SK-N-SH (cell line): ENCODE results near the gene ZNF562. TPM values are rescaled to one million over a fixed set of nuclear protein-coding genes. Genes with fewer than 3 reads are reported as not detected.

Experiments used
- CTCF ChIA-PET: fragments of 300-600, 350-600 bp; formaldehyde crosslinking; extraction: SDS; loops from one replicate; lab custom pipeline; 2021; lab: Yijun Ruan, JAX
- POLR2A ChIA-PET: fragments of 350-600 bp; sonication (Branson Sonifier 250); formaldehyde crosslinking; extraction: SDS; loops from one replicate; lab custom pipeline; 2020; ENCODE audit warnings: antibody characterized with exemption, inconsistent platforms; lab: Yijun Ruan, JAX
- DNase-seq: peaks from one replicate; pipeline ENCODE4 v3.0.0; 2012
- H2AFZ ChIP-seq: fragments of 200-600 bp; sonication (generic); 2 replicates; pipeline ENCODE4 v1.8.1; 2016; ENCODE audit warnings: antibody characterized with exemption, mild to moderate bottlenecking, low read depth
- H3F3A ChIP-seq: fragments of 200-600 bp; sonication (generic); replicated peaks from 2 replicates; pipeline ENCODE3; 2016; ENCODE audit warnings: antibody characterized with exemption, mild to moderate bottlenecking; ENCODE audit not compliant: insufficient read depth
- H3K27ac ChIP-seq, 2 experiments: fragments of 200-500 bp in 1 of 2; fragments of 200-600 bp in 1 of 2; sonication (Bioruptor generic) in 1 of 2; sonication (generic), shearing (Covaris generic) in 1 of 2; 2 replicates each; pipeline versions ENCODE4 v1.5.1 to v1.6.1; 2014 to 2016; ENCODE audit warnings: low read depth in 2 of 2, inconsistent platforms in 1 of 2, low read length in 1 of 2, mild to moderate bottlenecking in 1 of 2, mixed read lengths in 1 of 2
- H3K27me3 ChIP-seq: fragments of 200-600 bp; sonication (generic), shearing (Covaris generic); 2 replicates; pipeline ENCODE4 v1.6.1; 2016; ENCODE audit warnings: mixed run types; ENCODE audit not compliant: insufficient read depth
- H3K36me3 ChIP-seq, 2 experiments: fragments of 200-500 bp in 1 of 2; fragments of 200-600 bp in 1 of 2; sonication (Bioruptor generic) in 1 of 2; sonication (generic) in 1 of 2; replicated peaks in 1 of 2; 2 replicates each; pipeline versions ENCODE3 to v1.5.1; 2014 to 2016; ENCODE audit warnings: low read length in 1 of 2, mild to moderate bottlenecking in 1 of 2; ENCODE audit not compliant: insufficient read depth in 2 of 2, control insufficient read depth in 1 of 2
- H3K4me1 ChIP-seq, 2 experiments: fragments of 200-500 bp in 1 of 2; fragments of 200-600 bp in 1 of 2; sonication (Bioruptor generic) in 1 of 2; sonication (generic), shearing (Covaris generic) in 1 of 2; 2 replicates each; pipeline versions ENCODE4 v1.5.1 to v1.6.1; 2014 to 2016; ENCODE audit warnings: low read depth in 1 of 2, low read length in 1 of 2, mixed run types in 1 of 2; ENCODE audit not compliant: insufficient read depth in 2 of 2, control insufficient read depth in 1 of 2
- H3K4me2 ChIP-seq: fragments of 200-600 bp; sonication (generic), shearing (Covaris generic); 2 replicates; pipeline ENCODE4 v1.6.1; 2017; ENCODE audit warnings: mixed run types
- H3K4me3 ChIP-seq, 2 experiments: fragments of 200-500 bp in 1 of 2; fragments of 200-600 bp in 1 of 2; sonication (Bioruptor generic) in 1 of 2; sonication (generic), shearing (Covaris generic) in 1 of 2; 2 replicates each; pipeline versions ENCODE4 v1.5.1 to v1.8.1; 2014 to 2016; ENCODE audit warnings: low read depth in 2 of 2, inconsistent platforms in 1 of 2, low read length in 1 of 2, mild to moderate bottlenecking in 1 of 2, mixed read lengths in 1 of 2, moderate library complexity in 1 of 2
- H3K79me2 ChIP-seq: fragments of 200-600 bp; sonication (generic); 2 replicates; pipeline ENCODE4 v1.8.1; 2017; ENCODE audit warnings: mild to moderate bottlenecking; ENCODE audit not compliant: insufficient read depth
- H3K9ac ChIP-seq: fragments of 200-600 bp; sonication (generic); 2 replicates; pipeline ENCODE4 v1.6.1; 2017; ENCODE audit warnings: mixed run types
- H3K9me2 ChIP-seq: fragments of 200-600 bp; sonication (generic); 2 replicates; pipeline ENCODE4 v1.6.1; 2017; ENCODE audit warnings: mixed run types
- H3K9me3 ChIP-seq: fragments of 200-600 bp; sonication (generic); 2 replicates; pipeline ENCODE4 v1.6.1; 2017; ENCODE audit warnings: mixed run types, mild to moderate bottlenecking, moderate library complexity
- H4K20me1 ChIP-seq: fragments of 200-600 bp; sonication (generic); 2 replicates; pipeline ENCODE4 v1.6.1; 2017; ENCODE audit warnings: mild to moderate bottlenecking, mixed run types; ENCODE audit not compliant: insufficient read depth
- CHD2 ChIP-seq: fragments of 150-350 bp; IDR thresholded peaks from 2 replicates; pipeline ENCODE4 v1.6.1; 2018; ENCODE audit warnings: low read length; ENCODE audit not compliant: partially characterized antibody
- CTCF ChIP-seq: fragments of 200-600 bp; sonication (generic); IDR thresholded peaks from 2 replicates; pipeline ENCODE4 v1.6.1; 2017; ENCODE audit warnings: antibody characterized with exemption, mild to moderate bottlenecking, moderate library complexity
- EZH2phosphoT487 ChIP-seq: fragments of 200-600 bp; sonication (generic); IDR thresholded peaks from 2 replicates; pipeline ENCODE4 v1.6.1; 2017; ENCODE audit warnings: low read depth, mixed run types, mild to moderate bottlenecking, antibody characterized with exemption, moderate library complexity, borderline replicate concordance
- FOSL2 ChIP-seq: IDR thresholded peaks from 2 replicates; pipeline ENCODE4 v1.4.0; 2012; ENCODE audit warnings: low read depth, mild to moderate bottlenecking, moderate library complexity, borderline replicate concordance
- FOXM1 ChIP-seq: IDR thresholded peaks from 2 replicates; pipeline ENCODE4 v1.4.0; 2012; ENCODE audit warnings: low read depth, mild to moderate bottlenecking
- NRF1 ChIP-seq: IDR thresholded peaks from 2 replicates; pipeline ENCODE4 v1.6.1; 2012; ENCODE audit warnings: low read depth, mild to moderate bottlenecking, low read length
- POLR2AphosphoS5 ChIP-seq: IDR thresholded peaks from 2 replicates; pipeline ENCODE4 v1.6.1; 2012; ENCODE audit warnings: low read depth, low read length
- RAD21 ChIP-seq: IDR thresholded peaks from 2 replicates; pipeline ENCODE4 v1.6.1; 2012; ENCODE audit warnings: mild to moderate bottlenecking, low read length
- RCOR1 ChIP-seq: fragments of 150-350 bp; IDR thresholded peaks from 2 replicates; pipeline ENCODE4 v1.6.1; 2017; ENCODE audit warnings: antibody characterized with exemption, low read length
- REST ChIP-seq: IDR thresholded peaks from 2 replicates; pipeline ENCODE4 v1.6.1; 2012; ENCODE audit warnings: mild to moderate bottlenecking, low read depth, low read length, moderate library complexity
- SIN3A ChIP-seq: IDR thresholded peaks from 2 replicates; pipeline ENCODE4 v1.6.1; 2012; ENCODE audit warnings: low read depth, mild to moderate bottlenecking, low read length, moderate library complexity, borderline replicate concordance
- SMC3 ChIP-seq: IDR thresholded peaks from 2 replicates; pipeline ENCODE4 v1.6.1; 2012; ENCODE audit warnings: low read depth, low read length, improper control_type of control experiment
- TCF12 ChIP-seq: IDR thresholded peaks from 2 replicates; pipeline ENCODE4 v1.4.0; 2012
- TEAD4 ChIP-seq: IDR thresholded peaks from 2 replicates; pipeline ENCODE4 v1.4.0; 2012; ENCODE audit warnings: mild to moderate bottlenecking, borderline replicate concordance; ENCODE audit not compliant: insufficient read depth
- YY1 ChIP-seq: IDR thresholded peaks from 2 replicates; pipeline ENCODE4 v1.4.0; 2012; ENCODE audit warnings: low read depth, mild to moderate bottlenecking
- WGBS: methylation state at CpG from one replicate; pipeline ENCODE4 v1.1.6; 2017; ENCODE audit warnings: low lambda C conversion rate; 5-methylcytosine and 5-hydroxymethylcytosine counted together
- polyA plus RNA-seq, 3 experiments: library from polyadenylated mRNA; depleted of rRNA; stranded (reverse); fragments of >200 nt; gene quantifications; 2 replicates each; pipeline ENCODE4 v1.2.3, GENCODE V29; 2012
- TF ChIP-seq, protein P1 (sequence below): fragments of 150-350 bp; IDR thresholded peaks from 2 replicates; pipeline ENCODE4 v1.6.1; 2016; ENCODE audit warnings: mild to moderate bottlenecking, low read depth, low read length
- TF ChIP-seq, protein P2 (sequence below): fragments of 150-350 bp; IDR thresholded peaks from 2 replicates; pipeline ENCODE4 v1.6.1; 2017; ENCODE audit warnings: antibody characterized with exemption, low read length, low read depth, borderline replicate concordance

The ZNF562 gene
- polyA plus RNA-seq, 1 of the 3 experiments (the other 2 are of a cell fraction): 3.1 TPM

GRCh38 chr19:9668544-9668943 lies 6.4 kb downstream of the ZNF562 start:
- H3K9ac ChIP-seq: no peak overlapping the region
- H3K27me3 ChIP-seq: no peaks in the 10 kb centered on the region
- H3K9me3 ChIP-seq: peaks cover 17% of the 10 kb centered on the region
- H3K4me2 ChIP-seq: no peak overlapping the region
- TF ChIP-seq RCOR1 (no peak), YY1 (no peak), NRF1 (no peak), TEAD4 (no peak), EZH2phosphoT487 (no peak), POLR2AphosphoS5 (no peak), CTCF (no peak), TCF12 (no peak), FOXM1 (no peak)
- TF ChIP-seq, protein P1, sequence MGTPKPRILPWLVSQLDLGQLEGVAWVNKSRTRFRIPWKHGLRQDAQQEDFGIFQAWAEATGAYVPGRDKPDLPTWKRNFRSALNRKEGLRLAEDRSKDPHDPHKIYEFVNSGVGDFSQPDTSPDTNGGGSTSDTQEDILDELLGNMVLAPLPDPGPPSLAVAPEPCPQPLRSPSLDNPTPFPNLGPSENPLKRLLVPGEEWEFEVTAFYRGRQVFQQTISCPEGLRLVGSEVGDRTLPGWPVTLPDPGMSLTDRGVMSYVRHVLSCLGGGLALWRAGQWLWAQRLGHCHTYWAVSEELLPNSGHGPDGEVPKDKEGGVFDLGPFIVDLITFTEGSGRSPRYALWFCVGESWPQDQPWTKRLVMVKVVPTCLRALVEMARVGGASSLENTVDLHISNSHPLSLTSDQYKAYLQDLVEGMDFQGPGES: no peak
- TF ChIP-seq, protein P2, sequence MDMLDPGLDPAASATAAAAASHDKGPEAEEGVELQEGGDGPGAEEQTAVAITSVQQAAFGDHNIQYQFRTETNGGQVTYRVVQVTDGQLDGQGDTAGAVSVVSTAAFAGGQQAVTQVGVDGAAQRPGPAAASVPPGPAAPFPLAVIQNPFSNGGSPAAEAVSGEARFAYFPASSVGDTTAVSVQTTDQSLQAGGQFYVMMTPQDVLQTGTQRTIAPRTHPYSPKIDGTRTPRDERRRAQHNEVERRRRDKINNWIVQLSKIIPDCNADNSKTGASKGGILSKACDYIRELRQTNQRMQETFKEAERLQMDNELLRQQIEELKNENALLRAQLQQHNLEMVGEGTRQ: no peak
- H3K27ac ChIP-seq: no peak overlapping the region
- peaks cover 4% of the 10 kb centered on the region; the same call in 1 of the 2 replicates for H4K20me1 ChIP-seq
- no peak overlapping the region for H2AFZ ChIP-seq
- POLR2A ChIA-PET: no interaction called here
- H3F3A ChIP-seq: no peaks in the 10 kb centered on the region
- no peak overlapping the region for H3K4me3 ChIP-seq
- 96% methylated on average over 2 of the region's 2 CpGs for WGBS
- H3K79me2 ChIP-seq: peaks cover 100% of the 10 kb centered on the region
- no peaks in the 10 kb centered on the region for H3K4me1 ChIP-seq
- no peak for DNase-seq
- H3K9me2 ChIP-seq: no peaks in the 10 kb centered on the region
- CTCF ChIA-PET: interaction anchor here (0.7 kb wide), 1 partner anchor 171 kb away, joined by 3 read pairs; no protein-coding TSS in a partner anchor
- peaks cover 9 to 60% of the 10 kb centered on the region in 2 experiments for H3K36me3 ChIP-seq

GRCh38 chr19:9667898-9668297 lies 7.0 kb downstream of the ZNF562 start:
- H3K36me3 ChIP-seq: peaks cover 9 to 55% of the 10 kb centered on the region in 2 experiments
- no peaks in the 10 kb centered on the region for H3K9me2 ChIP-seq
- H3K27me3 ChIP-seq: no peaks in the 10 kb centered on the region
- H3K9me3 ChIP-seq: peaks cover 12% of the 10 kb centered on the region
- DNase-seq: no peak
- H2AFZ ChIP-seq: no peak overlapping the region
- H4K20me1 ChIP-seq: peaks cover 4% of the 10 kb centered on the region; the same call in 1 of the 2 replicates
- WGBS: 99% methylated on average over 3 of the region's 3 CpGs
- H3K4me3 ChIP-seq: no peak overlapping the region
- H3F3A ChIP-seq: no peaks in the 10 kb centered on the region
- H3K27ac ChIP-seq: no peak overlapping the region
- no peak overlapping the region for H3K9ac ChIP-seq
- peaks cover 100% of the 10 kb centered on the region for H3K79me2 ChIP-seq
- ChIA-PET CTCF (no interaction called here), POLR2A (no interaction called here)
- no peaks in the 10 kb centered on the region for H3K4me1 ChIP-seq
- H3K4me2 ChIP-seq: no peak overlapping the region
- TF ChIP-seq CTCF (no peak), CHD2 (no peak), FOSL2 (no peak), SIN3A (no peak), SMC3 (no peak), REST (no peak), TCF12 (no peak), POLR2AphosphoS5 (no peak), RAD21 (no peak), RCOR1 (no peak)
